Fibroblast of skin of left biceps (primary cell): ENCODE data around the gene NKAPL.

Experiments
- DNase-seq, 2 experiments: peaks; one replicate each; pipeline ENCODE4 v3.0.0-alpha.2; 2013; ENCODE audit warnings: low read depth in 2 of 2

NKAPL gene

GRCh38 chr6:28258877-28259777 lies at the start of gene NKAPL:
Gene NKAPL, plus strand, starts transcription at chr6:28259297. Its CDS starts 75 bp downstream, at chr6:28259372.
- DNase-seq: peak; percentile 35 to 40

DNA sequence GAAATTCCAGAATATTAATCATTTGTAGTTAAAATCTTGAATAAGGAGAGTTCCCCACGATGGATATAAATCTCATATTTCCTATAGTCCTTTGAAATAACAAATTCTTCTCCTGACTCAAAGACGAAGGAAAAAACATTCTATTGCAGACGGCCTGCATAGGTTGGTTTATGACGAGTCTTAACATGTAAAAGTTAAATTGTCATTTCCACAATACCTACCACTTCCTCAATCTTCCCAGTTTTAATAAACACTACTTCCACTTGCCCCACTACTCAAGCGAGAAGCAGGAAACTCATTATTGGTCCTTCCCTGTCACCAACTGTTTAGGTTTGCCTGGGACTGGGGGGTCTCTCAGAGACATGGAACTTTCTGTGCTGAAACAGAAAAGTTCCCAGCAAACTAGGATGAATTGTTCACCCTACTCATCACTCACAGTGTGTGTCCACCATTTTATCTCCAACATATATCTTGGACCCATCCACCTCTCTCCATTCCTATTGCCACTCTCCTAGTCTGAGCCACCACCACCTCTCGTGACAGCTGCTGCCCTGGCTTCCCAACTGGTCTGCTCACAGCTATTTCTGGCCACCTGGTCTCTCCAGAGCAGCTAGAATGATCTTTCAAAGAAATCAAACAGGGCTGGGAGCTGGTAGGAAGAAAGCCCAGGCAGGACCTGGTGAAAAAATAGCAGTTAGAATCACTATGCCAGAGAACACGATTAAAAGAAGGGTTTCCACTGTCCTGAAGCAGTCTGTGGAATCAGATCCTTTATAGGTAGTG lies 49.2 kb upstream of the NKAPL start:
- DNase-seq: no peak

DNA sequence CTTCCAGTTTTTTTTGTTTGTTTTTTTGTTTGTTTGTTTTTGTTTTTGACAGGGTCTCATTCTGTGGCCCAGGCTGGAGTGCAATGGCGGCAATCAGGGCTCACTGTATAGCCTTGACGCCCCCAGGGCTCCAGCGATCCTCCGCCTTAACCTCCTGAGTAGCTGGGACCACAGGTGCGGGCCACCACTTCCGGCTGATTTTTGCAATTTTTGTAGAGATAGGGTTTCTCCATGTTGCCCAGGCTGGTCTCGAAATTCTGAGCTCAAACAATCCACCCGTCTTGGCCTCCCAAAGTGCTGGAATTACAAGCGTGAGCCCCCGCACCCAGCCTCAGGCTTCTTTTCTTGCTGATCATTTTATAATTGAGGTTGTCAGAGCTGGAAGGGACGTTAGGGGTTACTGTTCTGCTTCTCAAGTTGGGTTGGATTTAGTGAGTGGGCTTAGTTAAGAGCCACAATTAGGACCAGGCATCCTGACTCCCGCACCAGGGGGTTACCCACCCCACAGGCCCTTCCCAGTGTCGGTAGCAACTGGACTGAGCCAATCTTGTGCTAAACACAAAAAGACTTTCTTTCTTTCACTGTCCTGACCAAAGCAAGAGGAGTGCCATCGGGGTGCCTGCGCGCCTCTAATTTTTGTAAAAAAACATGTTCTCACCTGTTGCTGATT lies 47.1 kb upstream of the NKAPL start:
- no peak for DNase-seq

GRCh38 chr6:28212510-28213212 lies 46.4 kb upstream of the NKAPL start:
- DNase-seq: peak; percentile 37 to 41

DNA sequence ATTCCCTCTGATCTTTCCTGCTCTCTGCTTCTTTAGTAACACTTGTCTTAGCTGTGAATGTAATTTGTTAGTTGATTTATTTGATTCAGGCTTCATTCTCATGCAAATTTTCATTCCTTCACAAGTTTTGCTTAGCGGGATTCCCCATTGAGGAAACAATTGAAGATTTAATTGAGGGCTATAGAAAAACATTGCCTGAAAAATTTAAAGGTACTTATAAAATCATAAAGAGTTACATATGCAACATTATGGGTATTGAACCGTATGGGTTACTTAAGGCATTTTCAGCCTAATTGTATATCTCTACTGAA lies 45.9 kb upstream of the NKAPL start:
- no peak for DNase-seq

- DNase-seq: no peak
Observed at GRCh38 chr6:28215425-28215824, 43.7 kb upstream of the NKAPL start.

DNA sequence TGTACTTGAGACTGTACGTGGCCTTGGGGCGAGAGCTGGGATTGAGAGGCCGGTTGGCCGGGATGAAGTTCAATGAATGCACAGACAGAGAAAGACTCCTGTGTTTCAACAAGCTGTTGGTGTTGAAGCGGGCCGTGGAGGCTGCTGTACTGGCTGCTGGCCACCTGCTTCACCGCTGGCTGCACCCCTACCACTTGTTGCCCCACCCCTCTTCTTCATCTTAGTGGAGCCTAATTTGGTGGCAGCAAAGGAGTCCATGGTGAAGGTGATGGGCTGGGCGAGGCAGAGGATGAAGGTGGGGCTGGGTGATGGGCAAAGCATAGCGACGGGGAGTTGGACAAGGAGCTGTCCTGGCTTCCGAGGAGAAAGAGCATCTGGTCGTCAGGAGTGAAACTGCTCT lies 41.2 kb upstream of the NKAPL start:
- DNase-seq: no peak

DNA sequence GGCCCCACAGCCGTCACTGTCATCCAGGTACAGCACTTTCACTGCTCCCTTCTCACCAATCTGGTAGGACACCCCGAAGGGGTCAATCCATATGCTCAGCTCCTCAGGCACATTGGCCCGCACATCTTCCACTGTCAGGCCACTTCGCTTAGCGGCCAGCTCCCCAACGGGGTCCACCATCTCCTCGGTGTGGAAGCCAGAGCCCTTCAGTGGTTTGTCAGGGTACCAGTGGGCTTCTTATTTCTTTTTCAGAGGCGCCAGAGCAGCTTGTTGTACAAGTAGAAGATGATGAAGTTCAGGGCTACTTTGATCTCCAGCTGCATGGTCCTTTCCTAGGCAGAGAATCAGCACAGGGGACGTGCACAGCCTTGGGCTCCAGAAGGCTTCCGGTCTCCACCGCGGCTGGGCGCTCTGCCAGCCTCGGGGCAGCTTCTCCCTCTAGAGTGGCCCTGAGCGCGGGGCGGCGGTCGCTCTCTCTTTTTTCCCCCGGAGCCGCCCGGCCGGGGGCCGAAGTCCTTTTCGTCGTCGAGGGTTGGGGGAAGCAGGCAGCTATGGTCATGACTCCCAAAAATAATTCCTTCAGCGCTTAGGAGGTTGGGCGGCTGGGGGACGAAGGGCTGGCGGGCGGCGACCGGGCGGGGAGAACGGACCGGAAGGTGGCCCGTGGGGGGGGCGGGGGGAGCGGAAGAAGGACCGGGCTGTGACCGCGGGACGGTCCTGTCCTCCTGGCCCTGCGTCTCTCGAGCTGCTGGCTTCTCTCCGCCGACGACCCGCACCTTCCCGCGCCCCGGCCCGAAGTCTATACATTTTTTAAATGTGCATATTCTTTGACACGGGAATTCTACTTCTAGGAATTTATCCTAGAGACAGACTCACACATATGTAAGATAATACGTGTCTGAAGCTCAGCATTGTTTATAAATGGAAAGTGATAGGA lies 40.5 kb upstream of the NKAPL start:
- peak in 1 of 2 experiments; percentile 18 for DNase-seq

DNA sequence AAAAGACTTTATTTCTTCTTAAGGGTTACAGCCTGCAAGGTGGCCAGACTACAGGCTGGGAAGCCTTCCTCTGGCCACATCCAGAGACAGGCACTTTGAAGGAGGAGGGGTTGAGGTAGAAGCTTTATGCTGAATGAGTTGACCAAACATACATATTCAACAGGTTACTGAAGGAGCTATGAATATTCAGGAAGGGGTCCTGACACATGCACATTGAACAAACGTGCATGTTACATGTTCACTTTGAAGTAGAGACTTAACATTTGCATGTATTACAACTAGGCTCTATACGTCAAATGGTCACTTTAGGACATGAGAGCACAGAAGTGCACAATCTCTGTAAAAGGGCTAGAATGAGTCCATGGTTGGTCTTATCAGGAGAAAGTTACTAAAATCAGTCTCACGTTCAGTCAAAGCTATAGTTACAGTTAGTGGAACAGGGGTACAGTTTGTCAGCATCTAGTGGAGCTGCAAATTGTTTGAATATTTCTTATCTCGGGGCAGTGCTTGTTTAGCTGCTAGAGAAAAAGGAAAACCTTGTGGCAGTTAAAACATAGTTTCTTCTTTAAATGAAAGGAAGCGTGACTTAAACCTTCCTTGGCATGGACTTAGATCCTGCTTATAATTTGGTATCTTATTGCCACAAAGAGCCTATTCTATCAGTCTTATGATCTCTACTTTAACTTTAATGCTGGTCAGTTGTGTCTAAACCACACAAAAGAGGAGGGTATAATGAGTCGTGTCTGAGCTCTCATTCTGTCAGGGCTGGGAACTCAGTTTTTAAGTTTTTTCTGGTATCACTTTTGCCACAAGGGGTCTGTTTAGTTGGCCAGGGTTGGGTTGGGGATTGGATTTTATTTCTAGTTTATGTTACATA lies 38.6 kb upstream of the NKAPL start:
- DNase-seq: no peak

- DNase-seq: no peak
Observed at GRCh38 chr6:28224131-28225055, 34.7 kb upstream of the NKAPL start.

DNA sequence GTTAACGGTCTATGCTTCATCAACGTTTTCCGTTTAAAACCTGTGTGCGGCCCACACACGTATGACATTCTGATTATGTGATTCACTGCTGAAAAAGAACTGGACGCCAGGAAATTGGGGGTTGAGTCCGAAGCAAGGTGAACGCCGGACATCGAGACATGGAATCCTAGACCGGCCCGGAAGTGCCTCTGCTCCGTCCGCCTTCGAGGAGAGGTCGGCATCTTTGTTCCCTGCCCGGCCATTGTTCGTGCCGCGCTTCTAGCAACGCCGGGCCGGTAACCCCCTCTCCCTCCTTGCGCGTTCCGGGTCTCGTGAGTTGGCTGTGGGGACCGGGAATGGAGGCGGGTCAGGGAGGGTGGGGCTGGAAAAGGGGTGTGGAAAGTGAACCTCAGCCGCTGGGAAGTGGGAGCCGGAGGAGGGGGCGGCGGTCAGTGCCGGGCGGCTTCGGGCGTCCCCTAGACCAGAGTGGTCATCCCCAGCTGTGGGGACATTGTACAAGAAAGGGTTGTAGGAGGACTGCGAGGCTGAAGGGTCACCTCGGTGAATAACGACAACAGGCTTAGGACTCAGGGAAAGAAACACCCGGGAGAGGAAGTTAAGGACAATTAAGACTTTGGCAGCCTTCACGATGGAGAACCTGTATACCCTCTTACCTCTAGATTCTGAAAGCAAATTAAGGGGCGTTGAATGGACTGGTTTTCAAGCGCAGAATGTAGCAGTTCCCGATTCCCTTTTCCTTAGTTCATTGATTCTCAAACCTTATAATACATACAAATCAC lies 33.9 kb upstream of the NKAPL start, which contains the start of gene ZSCAN9:
Gene ZSCAN9, plus strand, starts transcription at position 220 of the 779 bp plus-strand sequence. CDS start 1,810 bp downstream, outside the sequence.
- DNase-seq: peak; percentile 50 to 51

DNA sequence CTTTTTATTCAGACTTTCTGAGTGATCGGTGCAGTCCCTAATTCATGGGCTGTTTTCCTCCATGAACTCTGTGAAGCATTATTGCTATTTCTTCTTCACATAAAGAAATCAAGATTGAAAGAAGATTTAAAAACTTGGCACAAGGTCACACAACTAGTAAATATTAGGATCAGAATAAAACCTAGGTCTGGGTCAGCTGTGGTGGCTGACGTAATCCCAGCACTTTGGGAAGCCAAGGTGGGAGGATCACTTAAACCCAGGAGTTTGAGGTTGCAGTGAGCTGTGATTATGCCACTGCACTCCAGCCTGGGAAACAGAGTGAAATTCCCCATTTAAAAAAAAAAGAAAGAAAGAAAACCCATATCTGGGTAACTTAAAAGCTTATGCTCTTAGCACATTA lies 32.6 kb upstream of the NKAPL start:
- DNase-seq: no peak

GRCh38 chr6:28232785-28233184 lies 26.3 kb upstream of the NKAPL start:
- no peak for DNase-seq

- no peak for DNase-seq
Observed at GRCh38 chr6:28235912-28236452, 23.1 kb upstream of the NKAPL start.

GRCh38 chr6:28239636-28240035 lies 19.5 kb upstream of the NKAPL start:
- DNase-seq: no peak

DNA sequence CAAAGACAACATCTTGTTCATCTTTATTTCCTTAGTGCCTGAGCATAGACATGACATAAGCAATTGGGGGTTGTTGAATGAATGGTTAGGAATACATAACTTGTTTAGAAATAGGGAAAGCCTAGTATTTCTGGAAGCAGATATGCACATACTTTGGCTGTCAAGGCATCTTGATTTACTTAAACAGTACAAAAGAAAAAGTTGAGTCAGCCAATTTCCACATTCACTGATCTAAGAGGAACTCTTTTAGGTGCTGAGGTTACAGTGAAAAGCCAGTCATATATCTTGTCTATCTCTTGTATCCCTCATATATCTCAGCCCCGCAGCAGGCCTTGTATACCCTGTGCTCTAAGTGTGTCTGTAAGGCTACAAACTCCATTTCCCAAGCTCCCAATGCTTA lies 18.6 kb upstream of the NKAPL start:
- no peak for DNase-seq

- DNase-seq: no peak
Observed at GRCh38 chr6:28243946-28244345, 15.2 kb upstream of the NKAPL start.
